Muscle layer of duodenum (tissue), 2 donors: ENCODE data around the gene ABCA2.

Experiments used
- H3K27ac ChIP-seq: one replicate; pipeline ENCODE4 v1.7.0; 2013; ENCODE audit warnings: mild to moderate bottlenecking, low read length
- H3K27me3 ChIP-seq: one replicate; pipeline ENCODE4 v1.7.0; 2013; ENCODE audit warnings: low read depth, mild to moderate bottlenecking, control low read depth, low read length
- H3K36me3 ChIP-seq, 2 donors: one replicate each; pipeline ENCODE4 v1.7.0; 2013; ENCODE audit warnings: low read length in 2 of 2, control low read depth in 1 of 2, mild to moderate bottlenecking in 1 of 2; ENCODE audit not compliant: insufficient read depth in 2 of 2, control insufficient read depth in 1 of 2
- H3K4me1 ChIP-seq, 2 donors: one replicate each; pipeline ENCODE4 v1.7.0; 2013; ENCODE audit warnings: low read length in 2 of 2, mild to moderate bottlenecking in 2 of 2, control low read depth in 1 of 2, moderate library complexity in 1 of 2; ENCODE audit not compliant: insufficient read depth in 2 of 2, control insufficient read depth in 1 of 2
- H3K4me3 ChIP-seq, 2 donors: one replicate each; pipeline ENCODE4 v1.7.0; 2013; ENCODE audit warnings: low read length in 2 of 2, low read depth in 1 of 2, mild to moderate bottlenecking in 1 of 2
- H3K9me3 ChIP-seq, 2 donors: one replicate each; pipeline ENCODE4 v1.7.0; 2013; ENCODE audit warnings: low read length in 2 of 2, control low read depth in 1 of 2, mild to moderate bottlenecking in 1 of 2; ENCODE audit not compliant: control insufficient read depth in 1 of 2
- donor health status: healthy.

Gene ABCA2

GRCh38 chr9:137015540-137015930 is 12.5 kb downstream of the ABCA2 start:
- Histone ChIP-seq H3K4me3 (no peak overlapping the region), H3K4me1 (no peaks in the 10 kb centered on the region), H3K36me3 (peaks cover 0 to 74% of the 10 kb centered on the region in 2 donors), H3K9me3 (no peaks in the 10 kb centered on the region), H3K27ac (no peak overlapping the region), H3K27me3 (no peaks in the 10 kb centered on the region)

GRCh38 chr9:137014776-137015539 is 13.1 kb downstream of the ABCA2 start:
- peaks cover 0 to 70% of the 10 kb centered on the region in 2 donors for H3K36me3 ChIP-seq
- H3K27ac ChIP-seq = no peak overlapping the region
- no peak overlapping the region for H3K4me3 ChIP-seq
- H3K4me1 ChIP-seq = no peaks in the 10 kb centered on the region
- H3K9me3 ChIP-seq = no peaks in the 10 kb centered on the region
- no peaks in the 10 kb centered on the region for H3K27me3 ChIP-seq

GRCh38 chr9:137014166-137014565 is 13.9 kb downstream of the ABCA2 start:
- no peaks in the 10 kb centered on the region for H3K9me3 ChIP-seq
- no peak overlapping the region for H3K27ac ChIP-seq
- peaks cover 0 to 76% of the 10 kb centered on the region in 2 donors for H3K36me3 ChIP-seq
- H3K27me3 ChIP-seq = no peaks in the 10 kb centered on the region
- no peaks in the 10 kb centered on the region for H3K4me1 ChIP-seq
- H3K4me3 ChIP-seq = no peak overlapping the region

- Histone ChIP-seq H3K4me1 (no peaks in the 10 kb centered on the region), H3K36me3 (peaks cover 0 to 79% of the 10 kb centered on the region in 2 donors), H3K27ac (no peak overlapping the region), H3K9me3 (no peaks in the 10 kb centered on the region), H3K27me3 (no peaks in the 10 kb centered on the region), H3K4me3 (no peak overlapping the region)
These were observed 14.5 kb downstream of the ABCA2 start for GRCh38 chr9:137013571-137013940.

GRCh38 chr9:137012694-137013570 is 15.1 kb downstream of the ABCA2 start:
- H3K27me3 ChIP-seq = no peaks in the 10 kb centered on the region
- no peak overlapping the region for H3K4me3 ChIP-seq
- no peaks in the 10 kb centered on the region for H3K4me1 ChIP-seq
- H3K36me3 ChIP-seq = peaks cover 0 to 81% of the 10 kb centered on the region in 2 donors
- H3K27ac ChIP-seq = no peak overlapping the region
- H3K9me3 ChIP-seq = no peaks in the 10 kb centered on the region

- Histone ChIP-seq H3K27me3 (no peaks in the 10 kb centered on the region), H3K9me3 (no peaks in the 10 kb centered on the region), H3K4me3 (no peak overlapping the region), H3K36me3 (peaks cover 0 to 73% of the 10 kb centered on the region in 2 donors), H3K27ac (no peak overlapping the region), H3K4me1 (peaks cover 0 to 6% of the 10 kb centered on the region in 2 donors)
These were observed 15.9 kb downstream of the ABCA2 start for GRCh38 chr9:137011907-137012675.

GRCh38 chr9:137011156-137011555 is 16.9 kb downstream of the ABCA2 start:
- Histone ChIP-seq H3K4me3 (no peak overlapping the region), H3K9me3 (no peaks in the 10 kb centered on the region), H3K36me3 (peaks cover 0 to 64% of the 10 kb centered on the region in 2 donors), H3K4me1 (peaks cover 0 to 6% of the 10 kb centered on the region in 2 donors), H3K27ac (no peak overlapping the region), H3K27me3 (no peaks in the 10 kb centered on the region)

- Histone ChIP-seq H3K4me3 (no peak overlapping the region), H3K27me3 (no peaks in the 10 kb centered on the region), H3K27ac (no peak overlapping the region), H3K36me3 (peaks cover 0 to 55% of the 10 kb centered on the region in 2 donors), H3K9me3 (no peaks in the 10 kb centered on the region), H3K4me1 (peaks cover 0 to 6% of the 10 kb centered on the region in 2 donors)
These were observed 17.9 kb downstream of the ABCA2 start for GRCh38 chr9:137009938-137010732.

GRCh38 chr9:137009217-137009616 is 18.8 kb downstream of the ABCA2 start:
- Histone ChIP-seq H3K27me3 (no peaks in the 10 kb centered on the region), H3K9me3 (no peaks in the 10 kb centered on the region), H3K4me1 (peaks cover 0 to 6% of the 10 kb centered on the region in 2 donors), H3K27ac (no peak overlapping the region), H3K4me3 (no peak overlapping the region), H3K36me3 (peaks cover 0 to 46% of the 10 kb centered on the region in 2 donors)

GRCh38 chr9:137008312-137008711 is 19.7 kb downstream of the ABCA2 start:
- Histone ChIP-seq H3K9me3 (no peaks in the 10 kb centered on the region), H3K36me3 (peaks cover 0 to 38% of the 10 kb centered on the region in 2 donors), H3K4me1 (peaks cover 0 to 6% of the 10 kb centered on the region in 2 donors)

More at GRCh38 chr9:137008312-137008711, 19.7 kb downstream of the ABCA2 start:
- Histone ChIP-seq H3K4me3 (no peak overlapping the region), H3K27ac (no peak overlapping the region), H3K27me3 (no peaks in the 10 kb centered on the region)
